Psoas muscle (tissue), 8 donors: ENCODE measurements around the gene ADAMTS15. TPM values are rescaled to one million over a fixed set of nuclear protein-coding genes. Genes with fewer than 3 reads are reported as not detected.

Experiments
- ATAC-seq, 4 donors: fragments of 200-7000 bp; cut with Tn5 transposase; one replicate each; pipeline ENCODE4 v1.9.1; 2020; ENCODE audit warnings: moderate library complexity in 3 of 4, mild to moderate bottlenecking in 2 of 4
- DNase-seq, 2 donors: peaks; one replicate each; pipeline ENCODE4 v3.0.0-alpha.2; 2020
- H3K27ac ChIP-seq: fragments of 200-600 bp; one replicate; pipeline ENCODE4 v1.8.0; 2022
- H3K27me3 ChIP-seq, 3 donors: fragments of 200-600 bp in 1 of 3; one replicate each; pipeline versions ENCODE4 v1.6.1 to v1.8.0; 2013 to 2022; ENCODE audit warnings: low read length in 2 of 3, mild to moderate bottlenecking in 2 of 3, moderate library complexity in 1 of 3; ENCODE audit not compliant: insufficient read depth in 3 of 3
- H3K36me3 ChIP-seq, 2 donors: fragments of 200-600 bp in 1 of 2; one replicate each; pipeline versions ENCODE4 v1.6.1 to v1.8.0; 2013 to 2022; ENCODE audit warnings: low read depth in 1 of 2, mild to moderate bottlenecking in 1 of 2, moderate library complexity in 1 of 2; ENCODE audit not compliant: insufficient read depth in 1 of 2
- H3K4me1 ChIP-seq: fragments of 200-600 bp; one replicate; pipeline ENCODE4 v1.8.0; 2022
- H3K4me3 ChIP-seq: fragments of 200-600 bp; one replicate; pipeline ENCODE4 v1.8.0; 2022; ENCODE audit warnings: mild to moderate bottlenecking
- H3K9me3 ChIP-seq: fragments of 200-600 bp; one replicate; pipeline ENCODE4 v1.8.0; 2022
- WGBS, 3 donors: extraction: QIAGEN DNeasy Blood & Tissue Kit; methylation state at CpG; one replicate each; pipeline versions ENCODE4 v1.1.6 to v1.1.7; 2013; 5-methylcytosine and 5-hydroxymethylcytosine counted together
- intact Hi-C, 2 donors: fragments of 100-400 bp; cut with DNase I; formaldehyde crosslinking; loops; one replicate each; pipeline versions ENCODE4 v1.11.0 to v1.14.2; 2022
- polyA plus RNA-seq, 3 donors: library from polyadenylated mRNA; stranded (reverse); fragments of 200-250 nt; gene quantifications; one replicate each; pipeline ENCODE4 v1.2.3, GENCODE V29; 2013
- total RNA-seq, 4 donors: library from RNA; stranded (reverse); fragmentation: NEBNext Ultra II Directional in 2 of 4; extraction: Animal tissue kit (Norgen Biotek cat#: 25700) in 2 of 4; gene quantifications; one replicate each; pipeline versions ENCODE4 v1.2.1 to v1.2.4, GENCODE V29; 2021 to 2023
- TF ChIP-seq, protein P1 (sequence below): fragments of 200-600 bp; IDR thresholded peaks from one replicate; pipeline ENCODE4 v1.8.0; 2022; ENCODE audit warnings: antibody characterized with exemption
- donor health status: healthy with polysubstance abuse.
- donor health status: DM: no; HTN: no; CAD: no; lungs with moderate emphysema.
- donor health status: Bipolar disorder and iron deficiency.
- donor health status: healthy.
- donor health status: DM: yes; HTN: yes; CAD: no.
- donor health status: DM: no; HTN: no; CAD: no.
- donor health status: DM: no; HTN: no; CAD: no.
- donor health status: DM: yes; HTN: yes; CAD: no.

The ADAMTS15 gene
- total and polyA plus RNA-seq, 7 donors, result 0.66 to 3.1 (median 1.6) TPM

DNA sequence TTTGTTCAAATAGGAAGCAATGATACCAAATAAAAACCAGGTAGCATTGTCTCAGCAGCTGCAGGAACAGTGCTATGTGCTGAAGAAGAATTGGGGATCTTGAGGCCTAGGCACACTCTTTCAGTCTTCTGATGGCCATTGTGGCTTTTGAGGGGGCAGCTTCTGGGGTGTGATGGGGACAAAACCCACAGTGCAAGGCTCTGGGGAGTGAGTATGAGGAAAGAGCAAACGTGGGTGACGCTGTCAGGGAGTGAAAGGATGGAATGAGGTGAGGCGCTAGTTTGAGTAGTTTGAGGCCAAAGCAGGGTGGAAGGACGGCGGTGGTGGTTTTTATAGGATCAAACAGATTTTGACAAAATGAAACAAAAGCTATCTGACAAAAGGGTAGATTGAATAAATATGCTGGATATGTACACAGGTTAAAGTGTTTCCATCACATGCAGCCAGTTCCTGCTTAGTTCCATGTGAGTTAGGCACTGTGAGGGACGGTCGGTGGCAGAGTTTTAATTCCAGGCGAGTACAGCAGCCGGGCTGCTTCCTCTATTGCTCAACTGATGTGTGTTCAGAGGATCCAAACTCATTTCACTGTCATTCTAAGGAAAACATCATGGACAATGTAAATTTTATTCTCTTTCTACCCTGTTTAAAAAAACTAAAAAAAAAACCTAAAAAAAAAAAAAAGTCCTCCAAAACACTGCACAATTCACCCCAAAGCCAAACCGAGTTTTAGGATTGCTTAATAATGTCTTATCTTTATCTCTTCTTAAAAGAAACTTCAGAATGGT, 18.9 kb downstream of the ADAMTS15 start:
- 85 to 89% (median 87%) methylated on average over 10 of the region's 10 CpGs for WGBS, 3 donors
- TF ChIP-seq, protein P1, sequence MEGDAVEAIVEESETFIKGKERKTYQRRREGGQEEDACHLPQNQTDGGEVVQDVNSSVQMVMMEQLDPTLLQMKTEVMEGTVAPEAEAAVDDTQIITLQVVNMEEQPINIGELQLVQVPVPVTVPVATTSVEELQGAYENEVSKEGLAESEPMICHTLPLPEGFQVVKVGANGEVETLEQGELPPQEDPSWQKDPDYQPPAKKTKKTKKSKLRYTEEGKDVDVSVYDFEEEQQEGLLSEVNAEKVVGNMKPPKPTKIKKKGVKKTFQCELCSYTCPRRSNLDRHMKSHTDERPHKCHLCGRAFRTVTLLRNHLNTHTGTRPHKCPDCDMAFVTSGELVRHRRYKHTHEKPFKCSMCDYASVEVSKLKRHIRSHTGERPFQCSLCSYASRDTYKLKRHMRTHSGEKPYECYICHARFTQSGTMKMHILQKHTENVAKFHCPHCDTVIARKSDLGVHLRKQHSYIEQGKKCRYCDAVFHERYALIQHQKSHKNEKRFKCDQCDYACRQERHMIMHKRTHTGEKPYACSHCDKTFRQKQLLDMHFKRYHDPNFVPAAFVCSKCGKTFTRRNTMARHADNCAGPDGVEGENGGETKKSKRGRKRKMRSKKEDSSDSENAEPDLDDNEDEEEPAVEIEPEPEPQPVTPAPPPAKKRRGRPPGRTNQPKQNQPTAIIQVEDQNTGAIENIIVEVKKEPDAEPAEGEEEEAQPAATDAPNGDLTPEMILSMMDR, result no peak
- ATAC-seq (no peak), DNase-seq (no peak)
- Histone ChIP-seq H3K4me3 (no peak overlapping the region), H3K4me1 (no peaks in the 10 kb centered on the region), H3K27me3 (no peaks in the 10 kb centered on the region), H3K9me3 (no peaks in the 10 kb centered on the region), H3K27ac (no peak overlapping the region), H3K36me3 (peaks cover 0 to 5% of the 10 kb centered on the region in 2 donors)
- intact Hi-C loops, result no loop called here

- H3K4me1 ChIP-seq, result no peaks in the 10 kb centered on the region
- no peak overlapping the region for H3K27ac ChIP-seq
- no peak overlapping the region for H3K4me3 ChIP-seq
- H3K36me3 ChIP-seq, result no peaks in the 10 kb centered on the region
- intact Hi-C loops, result no loop called here
- no peak for ATAC-seq
- H3K27me3 ChIP-seq, result no peaks in the 10 kb centered on the region
- H3K9me3 ChIP-seq, result no peaks in the 10 kb centered on the region
- WGBS, 3 donors, result 84 to 98% (median 87%) methylated on average over 6 of the region's 6 CpGs
- TF ChIP-seq, protein P1, result no peak
- DNase-seq, result no peak
These were observed 20.7 kb downstream of the ADAMTS15 start for GRCh38 chr11:130469181-130469580.

- Histone ChIP-seq H3K4me3 (no peak overlapping the region), H3K4me1 (no peaks in the 10 kb centered on the region), H3K9me3 (no peaks in the 10 kb centered on the region), H3K36me3 (peaks cover 0 to 5% of the 10 kb centered on the region in 2 donors), H3K27me3 (no peaks in the 10 kb centered on the region), H3K27ac (no peak overlapping the region)
- TF ChIP-seq, protein P1, result no peak
- ATAC-seq, result no peak
- 91 to 92% (median 92%) methylated on average over 20 of the region's 20 CpGs for WGBS, 3 donors
- intact Hi-C loops, result no loop called here
- no peak for DNase-seq
These were observed 22.6 kb downstream of the ADAMTS15 start for GRCh38 chr11:130470832-130471706.

GRCh38 chr11:130471731-130472433, 23.4 kb downstream of the ADAMTS15 start:
- intact Hi-C loops, result no loop called here
- Histone ChIP-seq H3K4me1 (no peaks in the 10 kb centered on the region), H3K36me3 (peaks cover 0 to 5% of the 10 kb centered on the region in 2 donors), H3K27me3 (no peaks in the 10 kb centered on the region), H3K27ac (no peak overlapping the region), H3K9me3 (no peaks in the 10 kb centered on the region), H3K4me3 (no peak overlapping the region)
- DNase-seq, result no peak
- 81 to 88% (median 86%) methylated on average over 11 of the region's 11 CpGs for WGBS, 3 donors
- ATAC-seq, result no peak
- TF ChIP-seq, protein P1, result no peak
